Measurements from ENCODE around the gene LDLRAD3.

The LDLRAD3 gene

DNA sequence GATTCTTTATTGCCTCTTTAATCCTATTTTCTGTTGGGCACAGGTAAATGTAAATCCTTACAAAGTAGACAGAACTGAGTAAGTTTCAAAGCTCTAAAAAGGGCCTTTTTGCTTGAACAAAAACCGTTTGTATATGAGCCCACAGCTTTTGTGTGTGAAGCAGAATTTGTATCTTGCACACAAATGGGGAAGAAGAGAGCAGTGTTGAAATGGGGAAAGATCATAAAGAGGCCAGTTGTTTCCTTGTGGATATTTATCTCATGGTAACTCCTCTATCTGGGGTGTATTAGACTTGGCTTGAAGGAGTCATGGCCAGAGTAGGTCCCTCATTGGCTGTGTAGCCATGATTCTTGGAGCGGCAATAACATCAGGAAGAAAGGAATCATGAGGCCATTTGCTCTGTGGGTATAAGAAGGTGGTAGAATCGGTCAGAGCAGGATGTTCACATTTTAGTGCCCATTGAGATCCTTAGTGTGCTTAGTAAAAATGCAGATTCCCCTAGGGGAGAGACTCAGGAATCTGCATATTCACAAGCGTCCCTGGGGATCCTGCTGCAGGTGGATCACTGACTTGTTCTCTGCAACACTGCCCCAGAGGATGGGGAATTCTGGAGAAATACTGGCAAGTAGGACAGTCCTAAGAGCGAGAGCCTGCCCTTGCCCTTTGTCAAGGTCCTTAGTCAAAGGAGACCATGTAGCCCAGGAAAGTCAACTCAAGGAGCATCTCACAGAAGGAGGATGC lies 126.5 kb downstream of the LDLRAD3 start:
- no peak overlapping the region for H3K4me3 ChIP-seq (ENCODE audit: low read length)
- H3K27ac ChIP-seq (ENCODE audit: low read depth, low read length), result no peak overlapping the region
- no peaks in the 10 kb centered on the region for H3K9me2 ChIP-seq (replicated peaks; ENCODE audit: control insufficient read depth, low read length)
- TF ChIP-seq, protein P1, sequence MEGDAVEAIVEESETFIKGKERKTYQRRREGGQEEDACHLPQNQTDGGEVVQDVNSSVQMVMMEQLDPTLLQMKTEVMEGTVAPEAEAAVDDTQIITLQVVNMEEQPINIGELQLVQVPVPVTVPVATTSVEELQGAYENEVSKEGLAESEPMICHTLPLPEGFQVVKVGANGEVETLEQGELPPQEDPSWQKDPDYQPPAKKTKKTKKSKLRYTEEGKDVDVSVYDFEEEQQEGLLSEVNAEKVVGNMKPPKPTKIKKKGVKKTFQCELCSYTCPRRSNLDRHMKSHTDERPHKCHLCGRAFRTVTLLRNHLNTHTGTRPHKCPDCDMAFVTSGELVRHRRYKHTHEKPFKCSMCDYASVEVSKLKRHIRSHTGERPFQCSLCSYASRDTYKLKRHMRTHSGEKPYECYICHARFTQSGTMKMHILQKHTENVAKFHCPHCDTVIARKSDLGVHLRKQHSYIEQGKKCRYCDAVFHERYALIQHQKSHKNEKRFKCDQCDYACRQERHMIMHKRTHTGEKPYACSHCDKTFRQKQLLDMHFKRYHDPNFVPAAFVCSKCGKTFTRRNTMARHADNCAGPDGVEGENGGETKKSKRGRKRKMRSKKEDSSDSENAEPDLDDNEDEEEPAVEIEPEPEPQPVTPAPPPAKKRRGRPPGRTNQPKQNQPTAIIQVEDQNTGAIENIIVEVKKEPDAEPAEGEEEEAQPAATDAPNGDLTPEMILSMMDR (IDR thresholded peaks at IDR 0.05; ENCODE audit: low read depth, low read length, poor library complexity, severe bottlenecking), result no peak
- H3F3A ChIP-seq (ENCODE audit: control insufficient read depth, insufficient read depth), result no peaks in the 10 kb centered on the region
- H3K79me2 ChIP-seq (ENCODE audit: control insufficient read depth, low read length), result no peaks in the 10 kb centered on the region
- no peaks in the 10 kb centered on the region for H3K36me3 ChIP-seq (ENCODE audit: control insufficient read depth, low read length)
- H3K4me2 ChIP-seq (ENCODE audit: low read length), result no peak overlapping the region
- H3K9me3 ChIP-seq (ENCODE audit: control insufficient read depth, insufficient read depth, low read length), result no peaks in the 10 kb centered on the region
- H4K20me1 ChIP-seq (ENCODE audit: control insufficient read depth, insufficient read depth, low read depth, low read length), result no peaks in the 10 kb centered on the region
- no peaks in the 10 kb centered on the region for H3K27me3 ChIP-seq (ENCODE audit: control insufficient read depth, low read length)
- no peaks in the 10 kb centered on the region for H3K4me1 ChIP-seq (ENCODE audit: control insufficient read depth, low read length)

DNA sequence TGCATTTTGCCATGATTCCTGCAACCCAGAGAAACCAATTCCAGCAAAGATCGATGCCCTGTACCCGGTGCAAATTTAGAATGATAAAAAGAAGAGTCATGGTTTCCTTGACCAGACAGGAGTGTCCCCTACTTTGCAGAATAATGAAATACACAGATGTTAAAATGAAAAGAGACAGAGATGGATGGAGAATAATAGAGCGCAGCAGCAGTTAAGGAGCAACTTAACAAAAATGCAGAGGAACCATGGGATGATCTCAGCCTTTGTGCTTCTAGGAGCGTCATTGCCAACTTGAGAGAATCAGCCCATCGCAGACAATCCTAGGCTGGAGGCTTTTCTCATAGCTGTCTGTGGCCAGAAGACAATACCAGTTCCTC lies 127.1 kb downstream of the LDLRAD3 start:
- no peaks in the 10 kb centered on the region for H3K9me2 ChIP-seq (replicated peaks; ENCODE audit: control insufficient read depth, low read length)
- TF ChIP-seq, protein P1 (IDR thresholded peaks at IDR 0.05; ENCODE audit: low read depth, low read length, poor library complexity, severe bottlenecking), result no peak
- TF ChIP-seq EZH2phosphoT487 (IDR thresholded peaks at IDR 0.05; ENCODE audit: borderline replicate concordance, low read length), result no peak
- no peak overlapping the region for H3K4me3 ChIP-seq (ENCODE audit: low read length)
- no peaks in the 10 kb centered on the region for H3K9me3 ChIP-seq (ENCODE audit: control insufficient read depth, insufficient read depth, low read length)
- H3K27ac ChIP-seq (ENCODE audit: low read depth, low read length), result no peak overlapping the region
- no peaks in the 10 kb centered on the region for H3F3A ChIP-seq (ENCODE audit: control insufficient read depth, insufficient read depth)
- H4K20me1 ChIP-seq (ENCODE audit: control insufficient read depth, insufficient read depth, low read depth, low read length), result no peaks in the 10 kb centered on the region
- H3K4me1 ChIP-seq (ENCODE audit: control insufficient read depth, low read length), result no peaks in the 10 kb centered on the region
- H3K27me3 ChIP-seq (ENCODE audit: control insufficient read depth, low read length), result no peaks in the 10 kb centered on the region
- no peaks in the 10 kb centered on the region for H3K36me3 ChIP-seq (ENCODE audit: control insufficient read depth, low read length)
- no peaks in the 10 kb centered on the region for H3K79me2 ChIP-seq (ENCODE audit: control insufficient read depth, low read length)
- no peak overlapping the region for H3K4me2 ChIP-seq (ENCODE audit: low read length)

DNA sequence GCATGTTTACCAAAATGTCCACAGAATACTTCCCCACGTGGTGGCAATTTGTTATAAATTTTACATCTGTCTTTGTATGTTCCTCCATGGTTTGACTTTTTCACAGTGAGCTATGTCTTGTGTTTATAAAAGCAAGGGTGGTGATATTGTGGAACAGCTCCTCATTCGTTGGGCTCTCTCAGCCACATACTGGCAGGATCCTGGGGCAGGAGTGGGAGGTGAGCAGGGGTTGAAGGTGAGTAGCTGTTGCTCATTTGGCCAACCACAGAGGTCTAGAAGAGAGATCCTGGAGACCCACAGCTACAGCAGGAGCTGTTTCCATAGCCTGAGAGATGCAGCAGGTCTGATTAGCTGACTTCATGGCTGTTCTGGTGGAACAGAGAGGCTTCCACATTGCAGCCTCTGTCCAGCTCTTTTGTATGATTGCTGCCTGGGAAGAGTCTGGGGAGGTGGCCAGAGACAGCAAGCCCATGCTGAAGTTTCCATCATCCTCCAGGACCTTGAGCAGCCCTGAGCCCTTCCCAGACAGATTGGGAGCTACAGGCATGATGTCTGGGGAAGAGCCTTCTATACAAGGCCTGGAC lies 128.1 kb downstream of the LDLRAD3 start:
- Histone ChIP-seq H3K27me3 (ENCODE audit: control insufficient read depth, low read length) (no peaks in the 10 kb centered on the region), H3K27ac (ENCODE audit: low read depth, low read length) (no peak overlapping the region), H3K4me1 (ENCODE audit: control insufficient read depth, low read length) (no peaks in the 10 kb centered on the region), H3K36me3 (ENCODE audit: control insufficient read depth, low read length) (no peaks in the 10 kb centered on the region), H3K4me3 (ENCODE audit: low read length) (no peak overlapping the region), H3K4me2 (ENCODE audit: low read length) (no peak overlapping the region), H3F3A (ENCODE audit: control insufficient read depth, insufficient read depth) (no peaks in the 10 kb centered on the region), H3K79me2 (ENCODE audit: control insufficient read depth, low read length) (no peaks in the 10 kb centered on the region), H3K9me3 (ENCODE audit: control insufficient read depth, insufficient read depth, low read length) (no peaks in the 10 kb centered on the region), H4K20me1 (ENCODE audit: control insufficient read depth, insufficient read depth, low read depth, low read length) (no peaks in the 10 kb centered on the region), H3K9me2 (replicated peaks; ENCODE audit: control insufficient read depth, low read length) (no peaks in the 10 kb centered on the region)
- TF ChIP-seq, protein P1 (IDR thresholded peaks at IDR 0.05; ENCODE audit: low read depth, low read length, poor library complexity, severe bottlenecking), result no peak
- TF ChIP-seq EZH2phosphoT487 (IDR thresholded peaks at IDR 0.05; ENCODE audit: borderline replicate concordance, low read length), result no peak

All from DOHH2 (cell line).